HCT116 (cell line): ENCODE data around the gene UCKL1. TPM values are rescaled to one million over a fixed set of nuclear protein-coding genes. Genes with fewer than 3 reads are reported as not detected.

Experiments
- ATAC-seq: fragments of 200-7000 bp; cut with Tn5 transposase; 2 replicates; pipeline ENCODE4 v1.9.1; 2020; ENCODE audit warnings: mild to moderate bottlenecking, moderate library complexity
- BruUV-seq: library from RNA; stranded (reverse); fragments of 400-500 nt; replicated peaks from 2 replicates; lab custom pipeline; 2021; lab: Mats Ljungman, UMichigan
- CTCF ChIA-PET: fragments of 300-600 bp; sonication (Branson Sonifier 250); formaldehyde crosslinking; loops from one replicate; lab custom pipeline; 2021; ENCODE audit warnings: antibody characterized with exemption; lab: Charles Lee
- POLR2A ChIA-PET: fragments of 300-600, 350-600 bp; sonication (Branson Sonifier 250); formaldehyde crosslinking; loops from one replicate; lab custom pipeline; 2021; ENCODE audit warnings: antibody characterized with exemption; lab: Charles Lee
- RAD21 ChIA-PET, 2 experiments: fragments of 300-600 bp; sonication (Branson Sonifier 250); formaldehyde crosslinking; loops; one replicate each; lab custom pipeline; 2023; ENCODE audit warnings: low total read pairs in 2 of 2; ENCODE audit not compliant: uncharacterized antibody in 2 of 2, unreplicated experiment in 2 of 2, low non-redundant PET in 1 of 2; lab: Charles Lee
- DNase-seq: peaks from one replicate; pipeline ENCODE4 v3.0.0-alpha.2; 2010; ENCODE audit warnings: low read depth, low spot score
- H2AFZ ChIP-seq: fragments of 200-600 bp; shearing (Covaris generic), sonication (generic); 2 replicates; pipeline ENCODE4 v1.6.1; 2017; ENCODE audit warnings: low read depth, mixed run types, mixed read lengths, antibody characterized with exemption, low read length; ENCODE audit not compliant: poor library complexity, severe bottlenecking
- H3K27ac ChIP-seq: 2 replicates; pipeline ENCODE4 v1.5.1; 2012; ENCODE audit warnings: low read depth, low read length
- H3K27me3 ChIP-seq: fragments of 200-600 bp; sonication (generic); 2 replicates; pipeline ENCODE4 v1.6.1; 2016; ENCODE audit warnings: mixed run types, low read length, mixed read lengths; ENCODE audit not compliant: insufficient read depth
- H3K36me3 ChIP-seq, 2 experiments: fragments of 200-500 bp in 1 of 2; fragments of 200-600 bp in 1 of 2; sonication (Bioruptor generic) in 1 of 2; sonication (generic) in 1 of 2; 2 replicates each; pipeline versions ENCODE4 v1.5.1 to v1.6.1; 2014 to 2016; ENCODE audit warnings: low read length in 2 of 2, inconsistent platforms in 1 of 2, mixed read lengths in 1 of 2, mixed run types in 1 of 2; ENCODE audit not compliant: insufficient read depth in 2 of 2, control insufficient read depth in 1 of 2
- H3K4me1 ChIP-seq, 2 experiments: fragments of 200-600 bp in 1 of 2; sonication (generic) in 1 of 2; 2 replicates each; pipeline versions ENCODE4 v1.5.1 to v1.6.1; 2012 to 2017; ENCODE audit warnings: low read length in 2 of 2, inconsistent platforms in 1 of 2, mild to moderate bottlenecking in 1 of 2, mixed read lengths in 1 of 2, mixed run types in 1 of 2, moderate library complexity in 1 of 2; ENCODE audit not compliant: insufficient read depth in 2 of 2, control insufficient read depth in 1 of 2
- H3K4me2 ChIP-seq: fragments of 200-600 bp; sonication (generic); 2 replicates; pipeline ENCODE4 v1.6.1; 2017; ENCODE audit warnings: mixed run types, low read length, mixed read lengths
- H3K4me3 ChIP-seq, 2 experiments: fragments of 200-600 bp in 1 of 2; sonication (generic) in 1 of 2; replicated peaks in 1 of 2; 2 replicates each; pipeline ENCODE4 v1.5.1; 2011 to 2016; ENCODE audit warnings: low read length in 2 of 2, control low read depth in 1 of 2, low read depth in 1 of 2, mild to moderate bottlenecking in 1 of 2, mixed read lengths in 1 of 2, mixed run types in 1 of 2
- H3K79me2 ChIP-seq: fragments of 200-600 bp; sonication (generic); 2 replicates; pipeline ENCODE4 v1.6.1; 2017; ENCODE audit warnings: mild to moderate bottlenecking, mixed run types, low read length, moderate library complexity, mixed read lengths; ENCODE audit not compliant: insufficient read depth
- H3K9ac ChIP-seq: fragments of 200-600 bp; sonication (generic); 2 replicates; pipeline ENCODE4 v1.6.1; 2016; ENCODE audit warnings: low read length, mixed read lengths
- H3K9me2 ChIP-seq: fragments of 200-600 bp; sonication (generic), shearing (Covaris generic); 2 replicates; pipeline ENCODE4 v1.6.1; 2017; ENCODE audit warnings: mixed run types, mild to moderate bottlenecking, moderate library complexity; ENCODE audit not compliant: insufficient read depth
- H3K9me3 ChIP-seq, 2 experiments: fragments of 200-500 bp in 1 of 2; fragments of 200-600 bp in 1 of 2; sonication (Bioruptor generic) in 1 of 2; sonication (generic) in 1 of 2; 2 replicates each; pipeline ENCODE4 v1.6.1; 2014 to 2017; ENCODE audit warnings: low read length in 2 of 2, mixed read lengths in 2 of 2, inconsistent platforms in 1 of 2, low read depth in 1 of 2, mild to moderate bottlenecking in 1 of 2, mixed run types in 1 of 2, moderate library complexity in 1 of 2; ENCODE audit not compliant: control insufficient read depth in 1 of 2, insufficient read depth in 1 of 2
- H4K20me1 ChIP-seq: fragments of 200-600 bp; sonication (generic), shearing (Covaris generic); 2 replicates; pipeline ENCODE4 v1.6.1; 2017; ENCODE audit warnings: mixed run types, mild to moderate bottlenecking, moderate library complexity; ENCODE audit not compliant: insufficient read depth
- ATF3 ChIP-seq: IDR thresholded peaks from 2 replicates; pipeline ENCODE4 v1.6.1; 2012
- CBX3 ChIP-seq: IDR thresholded peaks from 2 replicates; pipeline ENCODE4 v1.6.1; 2012; ENCODE audit warnings: low read depth
- FOSL1 ChIP-seq: IDR thresholded peaks from 2 replicates; pipeline ENCODE4 v1.6.1; 2012; ENCODE audit warnings: low read depth
- RAD21 ChIP-seq: IDR thresholded peaks from 2 replicates; pipeline ENCODE4 v1.6.1; 2012; ENCODE audit warnings: low read depth, mild to moderate bottlenecking
- ZBTB33 ChIP-seq: IDR thresholded peaks from 2 replicates; pipeline ENCODE4 v1.6.1; 2011; ENCODE audit warnings: mild to moderate bottlenecking, low read length, moderate library complexity; ENCODE audit not compliant: insufficient replicate concordance; ENCODE audit errors: extremely low read depth
- ZNF274 ChIP-seq: fragments of 200-500 bp; sonication (Bioruptor generic); IDR thresholded peaks from 2 replicates; pipeline ENCODE4 v1.6.1; 2014; ENCODE audit warnings: mild to moderate bottlenecking, low read depth, low read length, inconsistent platforms
- intact Hi-C: fragments of 100-400 bp; cut with micrococcal nuclease; formaldehyde crosslinking; loops from 2 replicates; pipeline ENCODE4 v1.10.0; 2022
- total RNA-seq: library from RNA; stranded (reverse); gene quantifications from one replicate; pipeline ENCODE4 v1.2.1, GENCODE V29; 2021; ENCODE audit not compliant: unreplicated experiment

UCKL1 gene
- total RNA-seq, 1 experiment from 2014 or later = 54.2 TPM

- POLR2A ChIA-PET = no interaction called here
These were observed 11.9 kb downstream of the UCKL1 start for GRCh38 chr20:63944078-63944941.

More at GRCh38 chr20:63944078-63944941, 11.9 kb downstream of the UCKL1 start:
- Histone ChIP-seq H3K9ac (no peak overlapping the region), H3K9me2 (no peaks in the 10 kb centered on the region), H3K4me1 (peaks cover 8 to 25% of the 10 kb centered on the region in 2 experiments; a peak in 3 of 4 replicates), H2AFZ (no peak overlapping the region)
- RAD21 ChIA-PET = no interaction called here
- no TSS peak for BruUV-seq
- ATAC-seq = no peak
- TF ChIP-seq ZBTB33 (no peak), ZNF274 (no peak), ATF3 (no peak), FOSL1 (no peak), CBX3 (no peak), RAD21 (no peak)
- TF ChIP-seq, all 23 proteins: peak for 0
- no peak overlapping the region for H3K4me3 ChIP-seq
- CTCF ChIA-PET = no interaction called here
- peaks cover 16 to 41% of the 10 kb centered on the region in 2 experiments; a peak in 3 of 4 replicates for H3K36me3 ChIP-seq
- DNase-seq = no peak
- H3K4me2 ChIP-seq = no peak overlapping the region
- no peaks in the 10 kb centered on the region for H3K9me3 ChIP-seq
- H3K27ac ChIP-seq = no peak overlapping the region
- no peaks in the 10 kb centered on the region for H3K27me3 ChIP-seq
- peaks cover 43% of the 10 kb centered on the region for H3K79me2 ChIP-seq
- intact Hi-C loops = no loop called here
- H4K20me1 ChIP-seq = no peaks in the 10 kb centered on the region; the same call in 1 of the 2 replicates
